SHP77 treated with DMSO at 0.1 percent for 48 hours (cell line): ENCODE results near the gene CEP350.
A peak's percentile ranks its signal among the peaks of the same experiment; 100 is the strongest.
"Not testable (repeated sequence)": the region's sequence is repeated elsewhere in the genome, so short reads cannot be mapped to it uniquely, and the experiment has no call there.

Experiments used
- DNase-seq: peaks from one replicate; lab custom pipeline; 2025; lab: John Stamatoyannopoulos, UW

The CEP350 gene

DNA sequence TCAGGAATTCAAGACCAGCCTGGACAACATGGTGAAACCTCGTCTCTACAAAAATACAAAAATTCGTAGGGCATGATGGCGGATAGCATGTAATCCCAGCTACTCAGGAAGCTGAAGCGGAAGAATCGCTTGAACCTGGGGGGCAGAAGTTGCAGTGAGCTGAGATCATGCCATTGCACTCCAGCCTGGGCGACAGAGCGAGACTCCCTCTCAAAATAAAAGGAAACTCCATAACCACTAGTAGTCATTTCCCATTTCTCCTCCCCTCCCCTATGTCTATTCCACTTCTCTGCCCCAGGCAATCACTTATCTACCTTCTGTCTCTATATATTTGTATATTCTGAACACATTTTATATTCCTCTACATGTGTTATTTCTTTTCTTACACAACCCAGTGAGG is 4.0 kb upstream of the CEP350 start:
- DNase-seq, result no peak

DNA sequence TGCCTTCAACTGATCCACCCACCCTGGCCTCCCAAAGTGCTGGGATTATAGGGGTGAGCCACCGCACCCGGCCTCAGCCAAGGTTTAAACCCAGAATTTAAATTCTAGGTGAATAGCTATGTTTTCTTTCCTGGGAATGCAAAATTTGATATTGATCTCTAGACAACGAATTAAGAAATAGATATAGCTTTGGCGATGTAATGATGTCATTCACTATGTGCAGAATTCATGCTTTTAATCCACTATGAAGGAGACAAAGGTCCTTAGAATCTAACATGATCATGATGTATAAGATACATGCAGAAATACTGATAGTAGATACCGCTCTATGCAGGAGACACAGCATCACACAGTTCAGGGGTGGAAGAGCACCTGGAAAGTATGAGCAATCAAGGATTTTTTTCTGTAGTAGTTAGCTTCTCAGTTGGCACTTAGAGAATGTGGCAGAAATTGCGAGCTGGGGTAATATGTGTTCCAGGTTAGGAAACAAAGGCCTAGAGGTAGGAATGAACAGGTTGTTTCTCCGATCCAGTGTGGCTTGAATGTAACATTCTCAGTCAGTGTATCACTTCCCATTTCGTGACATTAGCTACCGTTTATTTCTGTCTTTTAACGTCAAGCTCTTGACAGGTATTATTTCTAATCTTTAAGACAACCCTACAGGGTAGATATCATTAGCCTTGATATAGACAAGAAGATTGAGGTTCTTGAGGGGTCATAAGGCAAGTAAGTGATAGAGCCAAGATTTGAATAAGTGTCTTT is 3.0 kb upstream of the CEP350 start:
- DNase-seq, result no peak

DNA sequence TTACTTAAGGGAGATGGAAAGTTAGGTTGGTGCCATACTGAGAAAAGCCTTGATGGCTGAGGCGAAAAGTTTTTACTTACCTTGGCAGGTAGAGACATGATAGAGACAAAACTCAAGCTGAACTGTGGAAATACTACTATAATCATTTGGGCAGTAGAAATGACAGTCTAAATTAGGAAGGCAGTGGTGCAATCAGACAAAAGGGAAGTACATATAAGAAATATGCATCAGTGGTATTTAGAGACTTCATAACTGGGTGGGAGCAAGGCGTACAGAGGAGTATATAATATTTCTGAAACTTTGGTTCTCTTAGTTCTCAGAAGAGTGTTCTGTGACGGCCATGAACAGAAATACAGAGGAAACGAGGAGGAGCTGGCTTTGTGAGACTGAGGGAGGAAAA is 2.4 kb upstream of the CEP350 start:
- no peak for DNase-seq

DNA sequence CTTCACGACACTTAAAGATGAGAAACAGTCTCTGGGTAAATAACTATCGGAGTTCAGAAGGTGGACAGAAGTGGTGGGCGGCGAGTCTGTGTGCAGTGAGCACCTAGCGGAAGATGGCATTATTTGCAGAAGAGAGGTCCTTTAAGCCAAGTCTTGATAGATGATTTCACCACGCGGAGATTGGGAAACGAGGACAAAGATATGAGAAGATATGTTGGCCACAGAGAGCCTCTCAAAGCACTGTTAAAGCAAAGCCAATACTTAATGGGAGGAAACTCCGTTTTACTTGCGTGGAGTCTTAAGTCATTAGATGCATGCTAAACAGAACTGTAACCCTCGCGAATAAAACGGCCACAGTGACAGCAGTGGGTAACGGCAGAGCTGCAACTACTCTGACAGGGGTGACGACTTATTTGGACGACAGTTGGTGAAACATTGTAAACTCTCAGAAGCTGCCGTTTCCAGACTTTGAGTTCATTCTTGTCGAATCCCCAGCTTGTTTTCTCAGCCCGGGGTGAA is 577 bp upstream of the CEP350 start:
- DNase-seq, result peak; percentile 56

DNA sequence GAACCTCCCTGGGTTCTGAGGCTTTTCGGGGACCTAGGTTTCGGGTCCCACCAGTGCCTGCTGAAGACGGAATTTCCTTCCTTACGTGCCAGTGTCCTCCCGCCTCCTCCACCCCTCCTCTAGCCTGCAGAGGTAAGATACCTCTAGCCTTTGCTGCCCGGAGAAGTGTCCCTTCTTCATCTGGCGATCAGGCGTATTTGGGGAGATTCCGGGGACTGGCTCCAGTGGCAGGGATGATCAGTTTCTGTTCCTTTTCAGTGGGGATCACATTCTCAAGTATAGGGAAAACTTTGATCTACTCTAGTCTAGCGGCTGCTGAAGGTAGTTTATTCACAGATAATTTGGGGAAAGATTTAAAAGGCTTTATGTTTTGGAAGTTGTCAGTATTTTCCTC is 674 bp downstream of the CEP350 start:
- DNase-seq, result no peak

DNA sequence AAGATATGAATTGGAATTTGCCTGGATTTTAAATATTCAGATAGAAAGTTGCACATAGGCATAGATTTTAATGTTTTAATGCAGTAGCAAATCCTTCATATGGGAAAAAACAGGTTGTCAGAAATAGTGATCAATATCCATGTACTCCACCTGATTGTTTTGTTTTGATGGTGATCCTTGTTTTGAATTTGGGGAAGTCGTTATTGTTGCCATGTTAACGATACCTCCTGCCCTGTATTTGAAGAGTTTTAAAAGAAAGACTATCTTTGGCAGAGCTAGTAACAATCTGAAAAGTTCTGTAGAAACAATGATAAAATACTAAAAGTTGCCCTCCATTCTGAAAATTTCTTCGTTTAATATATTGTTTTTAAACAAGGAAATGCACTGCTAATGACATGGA is 1.1 kb downstream of the CEP350 start:
- DNase-seq, result no peak

DNA sequence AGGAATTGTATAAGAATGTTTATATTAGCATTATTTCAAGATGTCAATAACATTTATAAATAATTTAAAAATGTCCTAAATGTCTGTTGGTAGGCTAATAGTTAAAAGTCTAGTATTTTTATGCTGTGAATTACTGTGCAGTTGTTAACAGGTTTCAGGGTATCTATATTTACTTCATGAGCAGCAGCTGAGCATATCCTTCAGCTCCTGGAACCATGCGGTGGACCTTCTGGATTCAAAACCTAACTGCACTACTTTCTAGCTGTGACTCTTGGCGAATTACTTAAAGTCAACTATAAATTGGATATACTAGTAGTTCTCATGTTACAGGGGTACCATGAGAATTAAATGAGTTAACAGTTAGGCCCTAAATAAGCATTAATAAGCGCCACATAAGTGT is 3.7 kb downstream of the CEP350 start:
- DNase-seq, result no peak

DNA sequence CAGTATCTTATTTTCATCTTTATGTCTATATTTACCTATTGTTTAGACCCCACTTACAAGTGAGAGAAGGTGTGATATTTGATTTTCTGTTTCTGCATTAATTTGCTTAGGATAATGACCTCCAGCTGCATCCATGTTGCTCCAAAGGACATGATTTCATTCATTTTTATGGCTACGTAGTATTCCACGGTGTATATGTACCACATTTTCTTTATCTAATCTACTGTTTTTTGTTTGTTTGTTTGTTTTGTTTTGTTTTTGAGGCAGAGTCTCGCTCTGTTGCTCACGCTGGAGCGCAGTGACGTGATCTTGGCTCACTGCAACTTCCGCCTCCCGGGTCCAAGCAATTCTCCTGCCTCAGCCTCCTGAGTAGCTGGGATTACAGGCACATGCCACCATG is 7.6 kb downstream of the CEP350 start:
- not testable (repeated sequence) for DNase-seq

DNA sequence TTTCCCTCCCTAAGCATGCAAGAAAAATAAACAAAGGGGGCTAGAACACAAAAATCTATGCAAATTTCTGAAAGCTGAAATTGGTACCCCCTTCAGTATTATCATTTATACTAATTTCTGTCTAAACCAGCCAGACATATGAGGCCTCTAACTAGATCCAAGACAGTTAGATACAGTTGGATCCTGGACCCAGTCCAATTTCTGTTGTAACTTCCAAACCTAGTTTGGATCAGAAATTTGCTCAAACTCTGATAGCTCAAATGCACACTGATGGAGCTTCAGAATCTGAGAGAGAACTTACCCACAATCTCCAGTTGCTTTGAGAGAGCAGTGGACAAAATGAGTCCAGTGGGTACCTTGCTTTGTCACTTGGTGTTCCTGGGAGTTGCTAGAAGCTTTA is 11.9 kb downstream of the CEP350 start:
- DNase-seq, result no peak

DNA sequence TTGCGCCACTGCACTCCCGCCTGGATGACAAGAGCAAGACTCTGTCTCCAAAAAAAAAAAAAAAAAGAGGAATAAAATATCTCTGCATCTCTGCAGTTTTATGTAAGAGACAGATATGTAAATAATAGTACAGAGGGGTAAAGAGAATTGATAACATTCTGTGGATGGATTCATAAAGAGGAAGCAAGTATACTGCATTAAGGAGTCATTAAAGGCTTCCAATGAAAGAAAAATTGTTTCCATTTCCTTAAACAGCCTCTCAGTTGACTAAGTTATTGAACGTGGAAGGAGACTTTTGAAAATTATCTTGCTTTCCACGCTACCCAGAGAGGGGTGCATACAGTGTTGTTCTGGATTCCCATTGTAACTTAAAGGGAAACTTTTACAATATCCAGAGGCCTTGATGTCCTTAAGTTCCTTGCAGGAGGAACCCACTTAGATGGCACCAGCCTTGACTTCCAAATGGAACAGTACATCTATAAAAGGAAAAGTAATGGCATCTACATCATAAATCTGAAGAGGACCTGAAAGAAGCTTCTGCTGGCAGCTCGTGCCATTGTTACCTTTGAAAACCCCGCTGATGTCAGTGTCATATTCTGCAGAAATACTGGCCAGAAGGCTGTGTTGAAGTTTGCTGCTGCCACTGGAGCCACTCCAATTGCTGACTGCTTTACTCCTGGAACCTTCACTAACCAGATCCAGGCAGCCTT is 13.8 kb downstream of the CEP350 start:
- no peak for DNase-seq

DNA sequence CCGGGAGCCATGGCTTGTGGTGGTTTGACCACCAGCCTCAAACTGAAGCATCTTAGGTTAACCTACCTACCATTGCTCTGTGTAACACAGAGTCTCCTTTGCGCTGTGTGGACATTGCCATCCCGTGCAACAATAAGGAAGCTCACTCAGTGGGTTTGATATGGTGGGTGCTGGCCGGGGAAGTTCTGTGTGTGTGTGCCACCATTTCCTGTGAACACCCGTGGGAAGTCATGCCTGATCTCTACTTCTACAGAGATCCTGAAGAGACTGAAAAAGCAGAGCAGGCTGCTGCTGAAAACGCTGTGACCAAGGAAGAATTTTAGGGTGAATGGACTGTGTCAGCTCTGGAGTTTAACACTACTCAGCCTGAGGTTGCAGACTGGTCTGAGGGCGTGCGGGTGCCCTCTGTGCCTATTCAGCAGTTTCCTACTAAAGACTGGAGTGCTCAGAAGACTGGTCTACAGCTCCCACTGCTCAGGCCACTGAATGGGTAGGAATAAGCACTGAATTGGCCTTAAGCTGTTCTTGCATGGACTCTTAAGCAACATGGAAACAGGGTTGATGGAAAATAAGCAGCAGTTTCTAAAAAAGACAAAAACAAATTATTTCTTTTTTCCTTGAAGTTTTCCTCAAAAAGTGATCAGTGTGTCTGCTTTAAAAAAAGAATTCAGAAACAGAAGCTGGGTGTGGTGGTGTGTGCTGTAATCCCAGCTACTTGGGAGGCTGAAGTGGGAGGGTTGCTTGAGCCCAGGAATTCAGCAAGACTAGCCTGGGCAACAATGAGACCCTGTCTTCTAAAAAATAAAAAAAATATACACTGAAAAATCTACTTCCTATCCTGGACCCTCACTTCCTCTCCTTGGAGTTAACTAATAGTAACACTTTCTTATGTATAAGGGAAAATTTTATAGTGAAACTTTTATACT is 14.6 kb downstream of the CEP350 start:
- no peak for DNase-seq

DNA sequence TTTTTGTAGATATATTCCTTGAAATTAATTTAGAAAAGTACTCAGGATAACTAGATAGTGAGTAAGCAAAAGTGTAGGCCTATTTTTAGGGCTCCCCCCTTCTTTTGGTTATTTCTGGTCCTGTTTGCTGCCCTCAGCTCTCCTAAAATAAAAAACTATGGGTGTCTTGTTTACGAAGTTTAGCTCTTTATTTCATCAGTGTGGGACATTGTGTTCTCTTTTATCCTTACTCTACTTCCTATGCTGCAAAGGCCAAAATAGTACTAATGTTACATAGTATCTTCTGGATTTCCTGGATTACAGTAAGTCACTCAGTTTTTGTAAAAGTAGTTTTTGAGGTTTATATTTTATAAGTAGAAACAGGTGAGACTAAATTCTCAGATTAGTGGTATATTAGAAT is 15.4 kb downstream of the CEP350 start:
- DNase-seq, result no peak

DNA sequence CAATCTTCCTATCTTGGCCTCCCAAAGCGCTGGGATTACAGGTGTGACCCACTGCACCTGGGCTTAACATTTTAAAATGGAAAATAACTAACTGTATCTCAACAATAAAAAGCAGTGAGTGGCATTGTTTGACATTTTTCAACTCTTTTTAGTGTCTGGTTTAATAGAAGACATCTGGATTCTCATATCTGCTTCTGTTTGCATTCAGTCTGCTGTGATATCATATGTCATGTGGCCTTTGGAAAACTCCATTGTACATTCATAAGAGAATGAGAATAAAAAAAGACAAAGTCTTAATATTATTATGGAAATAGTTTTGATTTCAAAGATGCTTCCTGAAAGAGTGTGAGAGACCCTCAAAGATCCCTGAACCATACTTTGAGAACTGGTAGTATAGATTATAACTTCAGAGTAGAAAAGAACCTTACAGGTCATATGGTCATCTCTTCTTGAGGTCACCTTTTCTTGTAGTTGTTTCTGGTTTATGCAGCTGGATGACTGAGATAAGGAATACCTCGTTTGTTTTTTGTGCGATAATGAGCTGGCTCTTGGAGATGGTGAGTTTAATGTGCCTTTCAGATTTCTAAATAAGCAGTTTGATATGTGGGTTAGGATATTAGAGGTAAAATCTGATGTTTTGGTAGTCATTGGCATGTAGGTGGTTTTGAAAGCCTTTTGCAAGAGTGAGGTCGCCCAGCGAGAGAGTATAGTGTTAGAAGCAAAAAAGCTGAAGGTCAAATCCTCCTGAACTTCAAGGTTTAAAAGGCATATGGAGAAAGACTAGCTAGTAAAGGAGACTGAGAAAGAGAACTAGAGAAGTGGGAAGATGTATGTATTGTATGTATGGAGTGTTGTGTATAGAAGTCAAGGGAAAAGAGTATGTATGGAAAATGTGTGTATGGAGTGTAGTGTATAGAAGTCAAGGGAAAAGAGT is 17.2 kb downstream of the CEP350 start:
- DNase-seq, result no peak

DNA sequence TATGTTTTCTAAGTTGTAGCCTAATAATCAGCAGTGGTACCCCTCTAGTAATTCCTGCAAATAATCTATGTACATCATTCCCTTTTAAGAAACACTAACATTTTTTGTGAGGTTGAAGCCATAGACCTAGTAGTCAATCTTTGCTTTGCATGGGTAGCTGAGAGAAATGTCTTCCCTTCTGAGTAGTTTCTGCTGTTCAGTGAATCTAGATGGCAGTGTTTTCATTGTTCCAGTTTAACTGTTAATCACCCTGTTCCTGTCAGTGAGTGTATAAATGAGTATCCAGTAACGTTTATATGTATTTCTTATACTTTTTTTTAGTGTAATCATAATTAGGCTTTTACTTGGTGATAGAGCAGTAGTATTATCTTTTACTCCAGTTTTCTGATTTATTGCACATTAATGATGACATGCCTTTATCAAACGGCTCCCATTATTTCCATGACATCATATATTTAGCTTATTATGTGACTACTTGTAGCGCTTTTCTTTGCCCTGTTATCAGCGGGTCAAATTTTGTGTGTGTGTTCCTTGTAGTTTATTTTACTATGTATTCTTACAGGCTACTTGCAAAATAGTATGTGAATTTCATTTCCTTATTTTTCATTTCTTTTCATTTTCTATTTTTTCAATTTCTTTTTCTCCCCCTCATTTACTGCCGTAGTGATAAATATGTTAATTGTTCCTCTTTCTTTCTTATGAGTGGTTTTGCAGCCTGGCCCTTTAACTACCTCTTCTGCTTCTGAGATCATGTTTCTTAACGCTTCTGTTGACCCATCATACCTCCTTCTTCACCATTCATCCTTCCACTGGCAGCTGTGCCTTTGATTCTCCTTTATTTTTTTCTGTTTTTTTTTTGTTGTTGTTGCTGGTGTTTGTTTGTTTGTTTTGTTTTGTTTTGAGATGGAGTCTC is 18.8 kb downstream of the CEP350 start:
- no peak for DNase-seq

DNA sequence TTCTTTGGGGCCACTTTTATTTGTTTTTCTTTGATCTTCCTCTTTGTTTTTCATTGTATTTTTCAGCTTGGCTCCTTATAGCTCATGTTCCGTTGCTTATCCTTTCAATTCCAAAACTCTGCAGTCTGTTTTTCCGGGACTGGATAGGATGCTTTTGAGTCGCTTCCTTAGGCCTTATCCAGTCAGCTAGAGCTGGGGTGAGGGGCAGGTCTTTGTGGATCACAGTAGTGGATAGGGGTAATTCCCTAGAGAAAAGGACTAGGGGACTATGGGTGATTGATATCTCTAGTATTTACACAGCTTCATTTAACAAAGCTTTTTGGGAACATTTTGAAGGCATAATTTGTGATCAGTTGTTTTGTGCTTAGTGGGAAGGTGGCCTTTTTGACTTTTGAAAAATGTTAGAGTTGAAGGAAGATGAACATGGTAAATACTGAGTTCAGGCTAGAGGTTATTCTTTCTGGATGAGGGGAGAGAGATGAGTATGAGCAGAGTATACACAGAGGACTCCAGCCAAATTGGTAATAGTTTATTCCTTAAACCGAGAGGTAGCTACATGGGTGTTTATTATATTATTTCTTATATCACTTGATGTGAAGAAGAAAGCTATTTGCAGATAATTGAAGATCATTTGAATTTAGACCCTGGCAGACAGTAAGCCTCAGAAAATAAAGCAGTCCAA is 22.5 kb downstream of the CEP350 start:
- no peak for DNase-seq

DNA sequence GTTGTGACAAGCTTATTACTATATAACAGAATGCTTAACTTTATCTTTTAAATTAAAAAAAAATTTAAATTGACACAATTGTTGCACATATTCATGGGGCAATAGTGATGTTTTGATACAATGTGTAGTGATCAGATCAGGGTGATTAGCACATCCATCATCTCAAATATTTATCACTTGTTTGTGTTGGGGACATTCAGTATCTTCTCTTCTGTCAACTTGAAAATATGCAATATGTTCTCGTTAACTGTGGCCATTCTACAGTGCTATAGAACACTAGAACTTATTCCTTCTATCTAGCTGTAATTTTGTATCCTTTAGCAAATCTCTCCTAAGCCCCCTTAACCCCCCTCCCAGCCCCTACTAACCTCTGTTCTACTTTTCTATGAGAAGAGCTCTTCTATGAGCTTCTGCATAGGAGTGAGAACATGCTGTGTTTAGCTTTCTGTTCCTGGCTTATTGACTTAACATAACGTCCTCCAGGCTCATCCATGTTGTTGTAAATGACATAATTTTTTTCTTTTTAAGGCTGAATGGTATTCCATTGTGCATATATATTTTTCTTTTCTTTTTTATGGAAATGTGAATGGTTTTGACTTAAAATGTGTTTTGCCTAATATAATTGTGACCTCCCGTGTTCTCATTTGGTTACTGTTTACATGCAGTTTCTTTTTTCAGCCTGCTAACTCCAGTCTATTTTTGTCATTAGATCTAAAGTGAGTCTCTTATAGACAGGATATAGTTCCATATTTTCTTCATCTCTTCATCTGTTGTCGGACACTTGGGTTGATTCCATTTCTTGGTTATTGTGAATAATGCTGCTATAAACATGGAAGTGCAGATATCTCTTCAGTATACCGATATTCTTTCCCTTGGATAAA is 23.8 kb downstream of the CEP350 start:
- no peak for DNase-seq

DNA sequence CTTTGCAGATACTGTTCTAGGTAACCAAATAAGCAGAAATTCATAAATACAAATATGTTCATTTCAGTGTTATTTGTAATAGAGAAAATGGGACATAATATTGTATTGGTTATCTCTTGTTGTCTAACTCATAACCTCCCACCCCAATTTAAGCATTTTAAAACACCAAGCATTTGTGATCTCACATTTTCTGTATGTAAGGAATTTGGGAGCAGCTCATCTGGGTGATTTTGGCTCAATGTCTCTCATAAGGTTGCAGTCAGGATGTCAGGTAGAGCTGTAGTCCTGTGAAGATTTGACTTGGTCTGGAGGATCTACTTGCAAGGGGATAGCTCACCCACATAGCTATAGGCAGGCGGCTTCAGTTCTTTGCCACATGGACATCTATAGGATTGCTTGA is 29.5 kb downstream of the CEP350 start:
- DNase-seq, result no peak

DNA sequence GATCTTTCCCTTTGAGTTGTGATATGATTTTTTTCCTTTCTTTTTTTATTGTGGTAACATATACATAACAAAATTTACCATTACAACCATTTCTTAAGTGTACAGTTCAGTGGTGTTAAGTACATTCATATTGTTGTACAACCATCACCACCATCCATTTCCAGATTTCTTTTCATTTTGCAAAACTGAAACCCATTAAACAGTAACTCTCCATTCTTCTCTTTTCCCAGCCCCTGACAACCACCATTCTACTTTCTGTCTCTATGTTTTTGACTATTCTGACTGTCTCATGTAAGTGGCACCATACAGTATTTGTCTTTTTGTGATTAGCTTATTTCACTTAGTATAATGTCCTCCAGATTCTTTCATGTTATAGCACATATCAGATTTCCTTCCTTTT is 30.3 kb downstream of the CEP350 start:
- DNase-seq, result no peak

DNA sequence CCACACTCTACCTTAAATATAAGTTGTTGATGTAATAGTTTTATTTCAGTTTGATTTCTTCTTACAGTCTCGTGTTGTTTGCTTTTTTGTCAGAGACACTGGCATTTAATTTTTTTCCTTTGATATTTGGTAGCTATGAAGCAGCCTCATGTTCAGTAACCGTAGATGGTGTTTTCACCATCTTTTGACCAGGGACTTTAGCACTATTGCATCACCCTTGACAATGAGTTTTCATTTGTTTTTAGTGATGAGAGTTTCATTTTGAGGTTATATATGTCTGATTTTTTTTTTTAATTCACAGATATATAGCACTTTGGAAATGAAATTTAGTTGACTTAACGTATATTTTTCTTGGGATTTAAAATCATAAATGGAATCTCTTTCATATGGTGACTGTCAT is 36.2 kb downstream of the CEP350 start:
- no peak for DNase-seq
